Measurements from ENCODE around the gene GOLGB1. TPM values are rescaled to one million over a fixed set of nuclear protein-coding genes. Genes with fewer than 3 reads are reported as not detected.

GOLGB1 gene
- total RNA-seq, 1 donor from 2014 or later: 76.6 TPM

GRCh38 chr3:121768452-121768851, 18.9 kb upstream of the GOLGB1 start:
- no peak overlapping the region for H3K27ac Mint-ChIP-seq (ENCODE audit: unreplicated experiment)
- Histone ChIP-seq H3K4me2 (ENCODE audit: low read length) (no peak overlapping the region), H3K27me3 (ENCODE audit: insufficient read depth, low read length) (no peaks in the 10 kb centered on the region), H3K36me3 (ENCODE audit: insufficient read depth, low read length) (peaks cover 14% of the 10 kb centered on the region), H3K9me3 (ENCODE audit: insufficient read depth, low read depth, low read length) (no peaks in the 10 kb centered on the region), H3K4me1 (ENCODE audit: insufficient read depth, low read length) (no peaks in the 10 kb centered on the region), H4K20me1 (ENCODE audit: insufficient read depth, low read length) (no peaks in the 10 kb centered on the region), H2AFZ (ENCODE audit: low read depth, low read length) (no peak overlapping the region), H3K79me2 (ENCODE audit: insufficient read depth, low read length) (no peaks in the 10 kb centered on the region), H3K9ac (ENCODE audit: low read length) (no peak overlapping the region), H3K4me3 (ENCODE audit: insufficient read depth, low read depth, low read length) (no peak overlapping the region), H3K27ac (ENCODE audit: low read depth, low read length) (no peak overlapping the region)
- no peak overlapping the region for H3K4me3 Mint-ChIP-seq (ENCODE audit: unreplicated experiment)
- FAIRE-seq (no peak), DNase-seq (ENCODE audit: low read depth) (no peak)
- H3K36me3 Mint-ChIP-seq (ENCODE audit: low read depth, unreplicated experiment): no peaks in the 10 kb centered on the region
- TF ChIP-seq EZH2 (IDR thresholded peaks at IDR 0.05; ENCODE audit: insufficient read depth, low read length): no peak
- no peak for TF ChIP-seq CTCF (IDR thresholded peaks at IDR 0.05; ENCODE audit: insufficient read depth, low read depth, low read length)
- H3K27me3 Mint-ChIP-seq (ENCODE audit: low read depth, unreplicated experiment): no peaks in the 10 kb centered on the region
- no peaks in the 10 kb centered on the region for H3K4me1 Mint-ChIP-seq (ENCODE audit: low read depth, unreplicated experiment)
- no peaks in the 10 kb centered on the region for H3K9me3 Mint-ChIP-seq (ENCODE audit: unreplicated experiment)

- Histone ChIP-seq H3K4me1 (ENCODE audit: insufficient read depth, low read length) (no peaks in the 10 kb centered on the region), H4K20me1 (ENCODE audit: insufficient read depth, low read length) (no peaks in the 10 kb centered on the region), H3K27ac (ENCODE audit: low read depth, low read length) (no peak overlapping the region), H3K79me2 (ENCODE audit: insufficient read depth, low read length) (no peaks in the 10 kb centered on the region), H2AFZ (ENCODE audit: low read depth, low read length) (no peak overlapping the region), H3K9ac (ENCODE audit: low read length) (no peak overlapping the region), H3K4me2 (ENCODE audit: low read length) (no peak overlapping the region), H3K9me3 (ENCODE audit: insufficient read depth, low read depth, low read length) (no peaks in the 10 kb centered on the region), H3K4me3 (ENCODE audit: insufficient read depth, low read depth, low read length) (no peak overlapping the region), H3K36me3 (ENCODE audit: insufficient read depth, low read length) (no peaks in the 10 kb centered on the region), H3K27me3 (ENCODE audit: insufficient read depth, low read length) (no peaks in the 10 kb centered on the region)
- H3K4me3 Mint-ChIP-seq (ENCODE audit: unreplicated experiment): no peak overlapping the region
- no peaks in the 10 kb centered on the region for H3K4me1 Mint-ChIP-seq (ENCODE audit: low read depth, unreplicated experiment)
- TF ChIP-seq CTCF (IDR thresholded peaks at IDR 0.05; ENCODE audit: insufficient read depth, low read depth, low read length) (no peak), EZH2 (IDR thresholded peaks at IDR 0.05; ENCODE audit: insufficient read depth, low read length) (no peak)
- no peaks in the 10 kb centered on the region for H3K27me3 Mint-ChIP-seq (ENCODE audit: low read depth, unreplicated experiment)
- FAIRE-seq: no peak
- H3K36me3 Mint-ChIP-seq (ENCODE audit: low read depth, unreplicated experiment): no peaks in the 10 kb centered on the region
- DNase-seq (ENCODE audit: low read depth): no peak
- H3K27ac Mint-ChIP-seq (ENCODE audit: unreplicated experiment): no peak overlapping the region
- H3K9me3 Mint-ChIP-seq (ENCODE audit: unreplicated experiment): no peaks in the 10 kb centered on the region
Measured at GRCh38 chr3:121759541-121760202, 10.1 kb upstream of the GOLGB1 start.

- DNase-seq (ENCODE audit: low read depth) (no peak), FAIRE-seq (no peak)
- Histone ChIP-seq H3K27me3 (ENCODE audit: insufficient read depth, low read length) (no peaks in the 10 kb centered on the region), H3K27ac (ENCODE audit: low read depth, low read length) (no peak overlapping the region), H3K4me2 (ENCODE audit: low read length) (no peak overlapping the region), H3K9me3 (ENCODE audit: insufficient read depth, low read depth, low read length) (no peaks in the 10 kb centered on the region), H3K79me2 (ENCODE audit: insufficient read depth, low read length) (no peaks in the 10 kb centered on the region), H3K36me3 (ENCODE audit: insufficient read depth, low read length) (no peaks in the 10 kb centered on the region), H4K20me1 (ENCODE audit: insufficient read depth, low read length) (no peaks in the 10 kb centered on the region), H3K4me1 (ENCODE audit: insufficient read depth, low read length) (no peaks in the 10 kb centered on the region), H2AFZ (ENCODE audit: low read depth, low read length) (no peak overlapping the region), H3K4me3 (ENCODE audit: insufficient read depth, low read depth, low read length) (no peak overlapping the region), H3K9ac (ENCODE audit: low read length) (no peak overlapping the region)
- H3K36me3 Mint-ChIP-seq (ENCODE audit: low read depth, unreplicated experiment): no peaks in the 10 kb centered on the region
- H3K9me3 Mint-ChIP-seq (ENCODE audit: unreplicated experiment): no peaks in the 10 kb centered on the region
- no peak overlapping the region for H3K27ac Mint-ChIP-seq (ENCODE audit: unreplicated experiment)
- TF ChIP-seq EZH2 (IDR thresholded peaks at IDR 0.05; ENCODE audit: insufficient read depth, low read length) (no peak), CTCF (IDR thresholded peaks at IDR 0.05; ENCODE audit: insufficient read depth, low read depth, low read length) (no peak)
- no peaks in the 10 kb centered on the region for H3K27me3 Mint-ChIP-seq (ENCODE audit: low read depth, unreplicated experiment)
- no peak overlapping the region for H3K4me3 Mint-ChIP-seq (ENCODE audit: unreplicated experiment)
- no peaks in the 10 kb centered on the region for H3K4me1 Mint-ChIP-seq (ENCODE audit: low read depth, unreplicated experiment)
Measured at GRCh38 chr3:121758727-121759450, 9.3 kb upstream of the GOLGB1 start.

All from astrocyte (in vitro differentiated cells and primary cell).